GM18511 (cell line): ENCODE results near the gene KRTDAP.
A peak's percentile ranks its signal among the peaks of the same experiment; 100 is the strongest.

ENCODE experiments used
- ATAC-seq: cut with Tn5 transposase; IDR thresholded peaks from one replicate; pipeline ENCODE4 v1.9.1; 2021; ENCODE audit warnings: mild to moderate bottlenecking, moderate library complexity; ENCODE audit not compliant: unreplicated experiment

The KRTDAP gene

DNA sequence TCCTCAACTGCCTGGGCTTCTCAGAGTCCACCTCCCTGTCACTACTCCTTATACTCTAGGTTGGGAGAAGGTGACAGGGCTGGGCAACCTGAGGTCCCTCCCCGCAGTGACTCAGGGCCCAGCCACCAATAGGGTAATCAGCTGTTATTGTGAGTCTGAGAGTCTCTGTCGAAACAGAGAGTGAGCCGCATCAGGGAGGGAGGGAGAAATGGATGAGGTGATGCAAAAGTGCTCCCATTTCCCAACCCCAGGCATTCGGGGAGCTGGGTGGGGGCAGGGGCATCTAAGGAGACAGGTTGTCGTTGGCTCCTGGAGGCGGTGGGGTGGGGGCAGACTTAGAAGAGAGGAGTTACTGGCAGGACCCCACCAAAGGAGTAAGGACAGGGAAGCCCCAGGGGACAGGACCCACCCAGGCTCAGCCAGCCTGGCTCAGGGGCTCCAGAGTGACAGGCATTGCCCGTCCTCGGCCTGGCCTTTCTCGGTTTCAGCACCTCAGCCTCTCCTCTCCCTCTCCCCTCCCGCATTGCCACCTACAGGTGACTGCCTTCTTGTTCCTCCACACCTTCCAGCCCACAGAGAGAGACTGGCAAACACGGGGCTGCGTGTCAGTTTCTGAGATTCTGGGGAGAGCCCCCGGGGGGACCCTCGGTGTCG lies 23.5 kb upstream of the KRTDAP start, which contains the start of gene DMKN:
TSS of gene DMKN (minus strand) at position 22 of the 654 bp plus-strand sequence. CDS start 174 bp downstream, outside the sequence.
- ATAC-seq = no peak

DNA sequence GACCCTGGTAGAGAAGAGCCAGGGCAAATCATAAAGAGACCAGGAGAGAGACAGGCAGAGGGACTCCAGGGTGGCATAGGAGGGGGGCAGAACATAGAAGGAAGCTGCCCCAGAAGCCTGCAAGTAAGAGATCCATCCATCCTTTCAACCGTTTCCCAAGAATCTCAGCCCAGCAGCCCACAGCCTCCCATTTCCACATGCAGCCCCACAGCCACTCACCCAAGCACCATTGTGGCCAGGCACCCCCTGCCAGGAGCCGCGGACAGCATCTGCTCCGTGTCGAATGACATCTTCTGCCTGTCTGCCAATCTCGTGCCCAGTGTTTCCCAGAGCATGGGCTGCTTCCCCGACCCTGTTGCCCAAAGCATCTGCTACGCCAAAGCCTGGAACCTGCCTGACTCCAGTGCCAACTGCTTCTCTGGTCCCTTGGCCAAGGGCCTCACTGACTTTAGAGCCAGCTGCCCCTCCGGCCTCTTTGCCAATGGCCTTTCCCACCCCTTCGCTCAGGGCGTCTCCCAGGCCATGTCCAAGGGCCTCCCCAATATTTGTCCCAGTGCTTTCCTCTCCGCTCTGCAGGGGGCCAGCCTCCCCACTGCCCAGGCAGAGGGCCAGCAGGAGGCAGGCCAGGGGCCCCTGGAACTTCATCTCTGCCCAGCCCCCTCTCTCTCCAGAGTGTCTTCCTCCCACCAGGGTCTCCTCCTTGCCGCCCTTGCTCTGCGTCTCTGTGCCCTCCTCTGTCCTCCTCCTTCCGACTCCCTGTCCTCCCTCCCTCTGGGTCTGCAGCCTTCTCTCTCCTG lies 22.8 kb upstream of the KRTDAP start:
- ATAC-seq = no peak

DNA sequence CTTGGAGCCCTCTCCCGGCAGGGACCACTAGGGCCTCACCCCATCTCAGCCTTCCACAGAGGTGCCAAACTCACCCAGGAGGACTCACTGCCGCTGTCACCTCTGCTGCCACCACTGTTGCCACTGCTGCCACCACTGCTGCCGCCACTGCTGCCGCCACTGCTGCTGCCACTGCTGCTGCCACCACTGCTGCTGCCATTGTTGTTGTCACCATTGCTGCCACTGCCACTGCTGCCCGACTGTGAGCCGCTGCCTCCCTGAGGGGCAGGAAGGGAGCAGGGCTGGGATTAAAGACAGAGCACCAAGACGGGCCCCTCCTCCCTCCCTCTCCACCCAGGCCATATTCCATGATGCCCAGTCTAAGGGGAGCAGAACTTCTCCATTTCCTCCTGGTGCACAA lies 21.1 kb upstream of the KRTDAP start:
- no peak for ATAC-seq

DNA sequence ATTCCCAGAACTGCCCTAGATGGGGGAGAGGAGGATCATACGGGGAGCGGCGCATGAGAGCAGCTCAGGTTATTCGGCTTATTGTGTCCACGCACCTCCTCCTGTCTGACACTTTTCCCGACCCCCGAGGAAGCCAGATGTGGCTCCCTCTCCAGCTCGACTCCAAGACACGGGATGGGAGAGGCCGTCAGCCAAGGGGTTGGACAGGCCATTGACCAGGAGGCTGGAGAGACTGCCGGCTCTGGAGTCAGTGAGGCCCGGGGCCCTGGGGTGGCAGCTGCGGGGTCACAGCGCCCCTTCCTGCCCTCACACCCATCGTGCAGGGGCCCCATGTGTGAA lies 20.3 kb upstream of the KRTDAP start:
- no peak for ATAC-seq

DNA sequence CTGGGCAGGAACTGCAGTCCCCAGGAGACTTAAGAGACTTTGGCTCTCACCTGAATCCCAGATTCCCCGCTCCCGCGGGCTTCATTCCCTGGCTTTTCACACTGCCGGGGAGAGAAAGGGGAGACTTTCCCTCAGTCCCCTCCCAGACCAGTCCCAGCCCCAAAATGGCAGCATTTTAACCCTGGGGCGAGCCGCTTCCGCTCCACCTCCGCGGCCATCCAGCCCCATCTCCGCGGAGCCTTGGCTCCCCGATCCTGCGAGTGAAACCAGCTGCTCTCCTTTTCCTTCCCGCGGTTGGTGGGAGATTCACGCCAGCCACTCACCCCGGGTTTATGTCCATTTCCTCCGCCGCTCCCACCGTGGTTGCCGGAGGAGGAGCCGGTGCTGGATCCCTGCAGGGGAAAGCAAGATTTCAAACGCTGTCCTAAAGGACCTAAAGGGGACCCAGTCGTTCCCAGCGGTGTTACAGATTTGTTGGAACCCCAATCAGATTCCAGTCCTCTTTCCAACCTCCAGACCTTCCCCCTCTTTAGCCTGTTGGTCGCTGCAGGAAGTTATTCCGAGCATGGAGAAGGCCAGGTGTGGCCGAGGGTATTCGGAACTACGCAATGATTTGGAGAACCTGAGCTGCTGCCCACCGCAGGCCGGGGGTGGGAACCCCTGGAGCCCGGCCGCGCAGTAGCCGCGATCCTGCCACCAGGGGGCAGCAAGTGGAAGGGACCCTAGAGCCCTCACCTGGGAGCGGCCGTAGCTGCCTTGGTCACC lies 19.8 kb upstream of the KRTDAP start:
- ATAC-seq = no peak

DNA sequence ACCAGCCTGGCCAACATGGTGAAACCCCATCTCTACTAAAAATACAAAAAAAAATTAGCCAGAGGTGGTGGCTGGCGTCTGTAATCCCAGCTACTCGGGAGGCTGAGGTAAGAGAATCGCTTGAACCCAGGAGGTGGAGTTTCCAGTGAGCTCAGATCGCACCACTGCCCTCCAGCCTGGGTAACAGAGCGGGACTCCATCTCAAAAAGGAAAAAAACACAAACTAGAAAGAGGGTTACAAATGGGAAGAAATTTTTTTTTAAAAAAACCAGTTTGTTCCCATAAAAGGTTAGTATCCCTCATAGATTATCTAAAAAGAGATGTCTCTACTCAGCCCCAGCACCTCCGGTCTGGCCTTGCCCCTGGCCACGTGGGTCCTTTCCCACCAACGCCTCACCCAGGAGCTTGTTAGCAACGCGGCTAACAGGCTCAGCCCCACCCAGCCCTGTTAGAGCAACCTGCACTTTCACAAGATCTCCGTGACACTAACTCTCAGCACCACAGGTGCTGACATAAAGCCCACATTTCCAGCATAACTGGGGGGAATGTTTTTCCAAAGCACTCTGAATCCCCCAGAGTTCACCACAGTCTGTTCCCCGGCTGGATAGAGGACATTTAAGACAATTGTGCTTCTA lies 18.9 kb upstream of the KRTDAP start:
- ATAC-seq = no peak

DNA sequence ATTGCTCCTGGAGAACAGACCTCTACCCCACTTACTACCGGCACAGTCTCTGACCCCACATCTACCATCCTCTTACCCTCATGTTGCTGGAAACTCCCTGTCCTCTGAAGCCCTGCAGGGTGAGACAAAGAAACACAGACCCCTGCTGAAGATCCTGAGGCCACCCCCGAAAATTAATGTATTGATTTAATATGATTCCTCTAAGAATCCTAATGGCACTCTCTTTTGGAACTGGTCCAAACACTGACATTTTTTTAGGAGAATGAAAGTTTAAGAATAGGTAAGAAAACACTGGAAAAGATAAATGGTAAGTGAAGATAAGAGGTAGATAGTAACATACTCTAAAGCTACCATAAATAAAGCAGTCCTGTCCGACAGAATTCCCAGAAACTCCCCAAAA lies 17.9 kb upstream of the KRTDAP start:
- no peak for ATAC-seq

DNA sequence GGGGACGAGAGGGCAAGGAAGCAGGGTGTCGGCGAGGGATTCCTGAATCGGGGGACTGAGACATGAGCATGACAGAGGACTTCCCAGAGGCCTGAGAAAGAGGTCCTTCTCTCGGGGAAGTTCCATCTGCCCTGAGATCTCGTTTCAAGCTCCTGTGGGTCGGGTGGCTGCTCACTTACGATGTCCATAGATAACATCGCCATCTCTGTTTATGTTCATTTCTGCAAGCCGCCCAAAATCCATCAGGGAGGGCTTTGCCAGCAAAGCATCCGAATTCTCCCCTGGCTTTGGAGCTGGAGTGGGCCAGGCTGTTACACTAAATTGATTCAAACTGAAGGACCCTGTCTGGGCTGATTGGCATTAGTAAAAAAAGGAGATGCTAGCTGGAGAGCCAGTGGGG lies 17.3 kb upstream of the KRTDAP start:
- no peak for ATAC-seq

DNA sequence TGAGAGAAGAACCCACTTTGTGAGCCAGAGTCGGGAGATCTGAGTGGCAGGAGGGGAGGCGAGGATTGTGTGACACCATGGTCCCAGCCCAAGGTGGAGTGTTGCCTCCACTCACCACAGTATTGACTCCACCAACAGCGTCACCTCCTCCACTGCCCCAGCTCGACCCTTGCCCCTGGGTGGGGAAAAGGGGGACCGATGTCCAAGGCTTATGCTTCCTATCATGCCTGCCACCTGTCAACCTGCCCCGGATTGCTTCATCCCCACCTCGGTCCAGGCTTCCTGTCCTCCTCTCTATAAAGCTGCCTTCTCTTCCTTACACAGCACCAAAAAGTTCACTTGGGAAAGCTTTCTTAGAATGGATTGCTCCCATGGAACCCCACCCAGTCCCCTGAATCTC lies 15.7 kb upstream of the KRTDAP start:
- ATAC-seq = no peak

DNA sequence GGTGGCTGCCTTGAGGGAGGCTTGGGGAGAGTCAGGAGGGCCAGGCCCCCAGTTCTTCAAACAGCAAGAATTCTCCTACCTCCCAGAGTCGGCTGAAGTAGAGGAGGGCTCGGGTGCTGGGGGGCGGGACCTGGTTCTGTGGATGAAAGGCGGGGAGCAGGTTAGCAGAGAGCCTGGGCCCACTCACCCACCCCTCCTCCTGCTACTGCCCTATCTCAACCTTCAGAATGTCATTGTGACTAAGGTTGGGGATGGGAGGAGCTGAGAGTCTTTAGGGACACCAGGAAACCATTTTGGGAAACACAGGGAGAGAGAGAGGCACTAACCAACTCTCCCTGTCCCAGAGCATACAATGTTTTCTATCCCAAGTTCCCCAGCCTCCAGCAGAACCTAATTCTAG lies 12.5 kb upstream of the KRTDAP start:
- ATAC-seq = no peak

DNA sequence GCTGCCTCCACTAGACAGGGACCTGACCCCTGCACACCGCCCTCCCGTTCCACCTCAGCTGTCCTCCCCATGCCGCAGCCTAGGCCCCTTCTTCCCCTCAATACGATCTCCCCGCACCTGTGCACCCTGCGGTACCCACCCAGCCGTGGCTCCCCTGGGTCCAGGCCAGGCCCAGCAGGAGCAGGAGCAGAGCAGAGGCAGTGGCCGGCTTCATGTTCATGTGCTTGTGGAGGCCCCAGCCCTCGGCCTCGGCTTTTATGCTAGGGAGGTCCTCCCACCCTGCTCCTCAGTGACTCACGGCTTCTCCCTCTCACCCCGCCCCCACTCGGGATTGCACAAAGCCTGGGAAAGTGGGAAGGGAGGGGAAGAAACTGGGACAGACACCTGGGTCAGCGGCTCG lies 11.4 kb upstream of the KRTDAP start:
- no peak for ATAC-seq

DNA sequence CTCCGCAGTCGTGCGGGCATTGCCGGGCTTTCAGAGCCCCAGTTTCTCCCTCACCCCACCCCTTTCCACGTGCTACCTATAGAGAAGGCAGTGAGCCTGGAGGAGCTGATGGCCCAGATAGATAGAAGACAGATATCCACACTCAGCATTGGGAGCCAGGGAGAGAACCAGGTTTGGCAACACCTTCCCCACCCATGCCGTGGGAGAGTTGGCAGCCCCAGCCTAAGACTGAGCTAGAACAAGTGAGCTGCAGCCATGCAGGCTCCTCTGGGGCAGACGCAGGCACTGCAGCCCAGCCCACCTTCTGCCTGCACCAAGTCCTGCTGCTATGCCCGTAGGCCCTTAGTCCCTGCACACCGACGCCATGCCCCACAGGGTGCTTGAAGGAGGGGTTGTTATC lies 10.3 kb upstream of the KRTDAP start:
- ATAC-seq = no peak

DNA sequence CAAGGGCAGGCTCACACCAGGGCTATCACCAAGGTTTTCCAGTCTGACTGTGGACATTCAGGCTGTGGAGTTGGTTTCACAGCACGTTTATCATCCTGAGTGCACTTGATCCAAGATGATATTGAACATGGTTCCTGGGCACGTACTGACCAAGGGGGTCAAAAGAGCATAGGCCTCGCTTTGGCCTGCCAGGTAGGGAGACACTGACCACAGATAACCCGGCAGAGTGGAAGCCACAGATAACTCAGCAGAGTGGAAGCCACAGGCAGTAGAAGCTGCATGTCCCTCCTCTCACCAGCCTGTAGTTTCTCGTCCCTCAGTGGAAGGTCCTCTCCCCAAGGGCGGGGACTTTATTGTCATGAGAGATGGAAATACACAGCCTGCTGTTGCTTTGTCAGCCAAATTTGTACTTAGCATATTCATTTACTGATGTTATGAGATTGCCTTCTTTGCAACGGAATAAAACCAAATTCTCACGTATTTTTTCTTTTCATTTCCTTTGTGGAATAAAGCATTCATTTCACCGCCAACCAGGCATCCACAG lies 8.8 kb upstream of the KRTDAP start:
- ATAC-seq = no peak

DNA sequence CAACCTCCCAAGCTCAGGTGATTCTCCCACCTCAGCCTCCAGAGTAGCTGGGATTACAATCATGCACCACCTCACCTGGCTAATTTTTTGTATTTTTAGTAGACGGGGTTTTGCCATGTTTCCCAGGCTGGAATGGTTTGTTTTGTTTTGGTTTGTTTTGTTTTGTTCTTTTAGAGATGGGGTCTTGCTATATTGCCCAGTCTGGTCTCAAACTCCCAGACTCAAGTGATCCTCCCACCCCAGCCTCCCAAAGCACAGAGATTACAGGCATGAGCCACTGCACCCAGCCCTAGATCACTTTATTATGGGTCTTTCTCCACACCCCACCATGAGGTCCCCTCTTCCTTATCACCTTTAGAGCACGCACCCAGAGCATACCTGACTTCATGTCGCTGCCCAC lies 8.0 kb upstream of the KRTDAP start:
- no peak for ATAC-seq

DNA sequence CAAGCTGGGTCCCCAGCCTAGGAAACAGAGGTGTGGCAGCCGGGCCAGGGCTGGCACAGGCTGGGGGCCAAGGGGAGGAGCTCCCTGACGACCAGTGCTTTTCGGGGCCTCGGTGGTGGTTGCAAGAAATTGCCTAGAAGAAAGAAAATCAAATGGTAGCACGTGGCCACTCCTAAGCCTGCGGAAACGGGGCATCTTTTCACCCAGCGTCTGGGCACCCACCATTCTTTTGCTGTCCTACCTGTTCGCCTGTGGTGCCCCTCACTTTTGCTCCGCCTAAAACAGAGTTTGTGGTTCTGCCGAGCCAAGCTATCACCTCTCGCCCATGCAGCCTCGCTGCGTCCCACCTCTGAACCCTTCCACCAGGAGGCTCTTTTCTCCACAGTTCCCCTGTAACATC lies 7.1 kb upstream of the KRTDAP start:
- ATAC-seq = no peak

DNA sequence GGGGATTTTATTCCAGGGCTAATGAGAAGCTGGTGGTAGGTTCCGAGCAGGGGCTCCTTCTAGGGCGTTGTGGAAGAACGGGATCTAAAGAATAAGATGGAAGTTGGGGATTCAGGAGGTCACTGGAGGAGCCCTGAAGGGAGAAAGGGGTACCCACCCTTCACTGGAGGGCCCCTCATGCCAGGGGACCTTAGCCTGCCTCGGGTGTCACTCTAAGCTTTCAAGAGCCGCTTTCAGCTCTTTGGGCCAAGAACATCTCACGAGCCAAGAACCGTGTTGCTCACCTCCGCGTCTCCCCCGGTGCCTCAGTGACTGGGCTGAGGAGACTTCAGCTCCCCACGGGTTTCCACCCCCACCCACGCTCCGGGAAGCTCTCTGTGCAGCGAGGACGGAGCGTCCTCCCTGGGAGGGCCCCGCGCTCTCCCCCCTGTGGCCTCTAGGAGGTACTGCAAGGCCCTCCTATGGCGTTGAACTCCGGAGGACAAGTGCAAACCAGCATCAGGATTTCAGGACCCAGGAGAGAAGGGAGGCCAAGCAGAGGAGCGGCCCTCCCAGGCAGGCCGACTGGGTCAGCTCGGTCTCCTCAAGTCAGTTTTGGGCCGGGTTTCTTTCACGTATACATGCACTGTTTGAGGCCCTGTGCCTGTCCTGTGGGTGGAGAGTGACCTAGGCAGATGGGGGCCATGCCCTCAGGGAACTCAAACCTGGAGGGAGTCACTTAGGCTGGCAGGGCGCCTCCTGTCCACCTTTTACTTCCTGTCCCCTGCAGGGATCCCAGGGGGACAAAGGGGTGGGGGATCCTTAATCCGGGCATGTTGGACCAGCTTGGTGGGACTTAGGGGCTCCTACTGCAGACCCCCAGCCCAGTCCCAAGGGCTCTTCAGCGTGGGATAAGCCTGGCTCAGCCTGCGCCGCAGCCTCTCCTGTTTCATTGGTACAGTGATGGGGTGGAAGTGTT lies 5.1 kb upstream of the KRTDAP start:
- peak; percentile 62 for ATAC-seq

DNA sequence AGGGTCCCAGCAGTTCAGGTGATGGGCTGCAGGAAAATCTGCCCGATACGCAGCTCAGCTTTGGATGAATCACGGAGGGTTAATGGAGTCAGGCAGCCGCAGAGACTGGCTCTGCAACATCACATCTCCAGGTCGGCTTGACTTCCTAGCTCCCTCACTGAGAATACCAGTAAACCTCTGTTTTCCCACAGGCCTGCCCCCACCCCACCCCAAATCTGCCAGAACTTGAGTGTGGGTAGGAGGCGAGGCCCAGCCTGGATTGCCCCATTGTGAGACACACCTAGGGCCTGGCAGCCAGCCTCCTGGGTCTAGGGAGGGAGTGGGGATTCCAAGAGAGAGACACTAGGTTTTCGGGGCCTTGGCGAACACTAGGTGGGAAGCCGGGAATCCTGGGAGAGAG lies 3.7 kb upstream of the KRTDAP start:
- ATAC-seq = no peak

DNA sequence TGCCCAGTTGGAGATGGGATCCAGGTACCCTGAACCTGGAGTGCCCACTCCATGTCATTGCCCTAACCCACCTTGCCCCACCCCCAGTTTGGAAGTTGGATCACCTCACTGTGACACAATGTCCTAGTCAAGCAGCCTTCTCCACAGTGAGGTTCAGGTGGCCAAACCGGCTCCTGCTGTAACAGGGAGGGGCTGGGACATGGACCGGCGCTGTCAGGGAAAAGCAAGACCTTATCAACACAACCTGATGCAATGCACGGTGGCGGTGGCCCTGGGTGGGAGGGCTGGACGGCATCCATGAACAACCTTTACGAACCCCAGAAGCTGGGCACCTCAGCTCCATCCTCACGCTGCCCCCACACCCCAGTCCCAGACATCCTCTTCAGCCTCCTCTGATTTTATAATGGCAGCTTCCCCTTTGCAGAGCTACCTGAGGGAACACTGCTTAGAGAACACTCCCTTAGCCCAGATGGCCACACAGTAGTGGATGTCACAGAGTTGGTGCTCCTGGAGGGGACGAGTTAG lies 1.6 kb upstream of the KRTDAP start:
- no peak for ATAC-seq

DNA sequence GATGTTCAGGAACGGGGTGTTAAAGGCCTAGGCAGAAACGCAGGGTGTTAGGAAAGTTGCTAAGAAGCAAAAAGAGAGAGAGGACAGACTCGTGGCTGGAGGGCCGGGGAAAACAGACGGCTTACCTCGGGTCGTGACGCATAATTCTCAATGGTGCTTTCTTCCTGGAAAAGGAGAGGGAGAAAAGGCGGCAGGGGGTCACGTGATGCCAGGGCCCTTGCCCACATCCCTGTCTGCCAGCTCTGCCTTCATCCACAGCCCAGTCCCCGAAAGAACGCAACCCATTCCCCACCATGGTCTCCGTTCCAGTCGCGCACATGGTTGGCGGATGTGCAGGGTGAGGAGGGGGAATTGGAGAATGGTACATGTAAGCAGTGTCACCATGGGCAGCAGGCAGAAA lies 1.6 kb downstream of the KRTDAP start:
- ATAC-seq = no peak

DNA sequence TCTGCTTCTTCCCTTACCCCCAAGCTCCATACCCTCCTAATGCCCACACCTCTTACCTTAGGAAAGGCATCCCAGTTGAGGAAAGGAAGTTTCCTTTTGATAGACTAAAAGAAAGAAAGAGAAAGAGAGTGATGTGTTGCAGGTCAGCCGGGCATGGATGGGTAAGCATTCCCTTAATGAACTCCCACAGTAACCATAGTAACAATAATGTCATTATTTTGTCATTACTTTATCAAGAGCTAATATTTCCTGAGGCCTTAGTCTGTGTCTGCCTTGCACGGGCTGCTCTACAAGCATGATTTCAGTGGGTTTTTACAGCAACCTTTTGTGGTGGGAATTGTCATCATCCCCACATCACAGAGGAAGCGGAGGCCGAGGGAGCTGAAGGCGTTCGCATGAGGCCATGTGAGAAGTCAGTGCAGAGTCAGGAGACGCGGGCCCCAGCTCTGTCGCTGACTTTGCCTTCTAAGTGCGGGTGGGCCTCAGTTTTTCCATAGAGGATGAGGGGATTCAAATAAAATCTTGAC lies 2.5 kb downstream of the KRTDAP start:
- no peak for ATAC-seq
